HG03095 (cell line): ENCODE results near the gene ETV5.

ENCODE experiments used
- ATAC-seq: cut with Tn5 transposase; IDR thresholded peaks from one replicate; pipeline ENCODE4 v1.9.1; 2021; ENCODE audit warnings: moderate library complexity; ENCODE audit not compliant: unreplicated experiment

Gene ETV5

GRCh38 chr3:186097317-186097662 lies 11.6 kb downstream of the ETV5 start:
- no peak for ATAC-seq

GRCh38 chr3:186096290-186096689 lies 12.6 kb downstream of the ETV5 start:
- no peak for ATAC-seq

GRCh38 chr3:186095561-186096081 lies 13.3 kb downstream of the ETV5 start:
- ATAC-seq, result no peak

GRCh38 chr3:186094696-186095425 lies 14.0 kb downstream of the ETV5 start:
- no peak for ATAC-seq

- no peak for ATAC-seq
Observed at GRCh38 chr3:186094271-186094670, 14.6 kb downstream of the ETV5 start.

GRCh38 chr3:186093271-186093900 lies 15.5 kb downstream of the ETV5 start:
- no peak for ATAC-seq

GRCh38 chr3:186092360-186093070 lies 16.4 kb downstream of the ETV5 start:
- ATAC-seq, result no peak

GRCh38 chr3:186090901-186091300 lies 18.0 kb downstream of the ETV5 start:
- no peak for ATAC-seq

- ATAC-seq, result no peak
Observed at GRCh38 chr3:186088335-186088734, 20.6 kb downstream of the ETV5 start.

- ATAC-seq, result no peak
Observed at GRCh38 chr3:186084264-186084663, 24.6 kb downstream of the ETV5 start.

GRCh38 chr3:186083746-186084145 lies 25.1 kb downstream of the ETV5 start:
- ATAC-seq, result no peak

- no peak for ATAC-seq
Observed at GRCh38 chr3:186082150-186082549, 26.7 kb downstream of the ETV5 start.

- ATAC-seq, result no peak
Observed at GRCh38 chr3:186081678-186082077, 27.2 kb downstream of the ETV5 start.

GRCh38 chr3:186080849-186081438 lies 27.9 kb downstream of the ETV5 start:
- no peak for ATAC-seq

- ATAC-seq, result no peak
Observed at GRCh38 chr3:186079925-186080324, 29.0 kb downstream of the ETV5 start.

GRCh38 chr3:186077466-186077865 lies 31.4 kb downstream of the ETV5 start:
- ATAC-seq, result no peak

- ATAC-seq, result no peak
Observed at GRCh38 chr3:186075931-186076567, 32.8 kb downstream of the ETV5 start.

GRCh38 chr3:186075489-186075888 lies 33.4 kb downstream of the ETV5 start:
- no peak for ATAC-seq

GRCh38 chr3:186073641-186074040 lies 35.2 kb downstream of the ETV5 start:
- no peak for ATAC-seq

- no peak for ATAC-seq
Observed at GRCh38 chr3:186070996-186071395, 37.9 kb downstream of the ETV5 start.

- no peak for ATAC-seq
Observed at GRCh38 chr3:186070550-186070949, 38.3 kb downstream of the ETV5 start.
